COLO829 (cell line): ENCODE results near the gene RFTN1.

Experiments used
- DNase-seq: peaks from one replicate; pipeline ENCODE4 v3.0.0; 2012; ENCODE audit warnings: low spot score

RFTN1 gene

DNA sequence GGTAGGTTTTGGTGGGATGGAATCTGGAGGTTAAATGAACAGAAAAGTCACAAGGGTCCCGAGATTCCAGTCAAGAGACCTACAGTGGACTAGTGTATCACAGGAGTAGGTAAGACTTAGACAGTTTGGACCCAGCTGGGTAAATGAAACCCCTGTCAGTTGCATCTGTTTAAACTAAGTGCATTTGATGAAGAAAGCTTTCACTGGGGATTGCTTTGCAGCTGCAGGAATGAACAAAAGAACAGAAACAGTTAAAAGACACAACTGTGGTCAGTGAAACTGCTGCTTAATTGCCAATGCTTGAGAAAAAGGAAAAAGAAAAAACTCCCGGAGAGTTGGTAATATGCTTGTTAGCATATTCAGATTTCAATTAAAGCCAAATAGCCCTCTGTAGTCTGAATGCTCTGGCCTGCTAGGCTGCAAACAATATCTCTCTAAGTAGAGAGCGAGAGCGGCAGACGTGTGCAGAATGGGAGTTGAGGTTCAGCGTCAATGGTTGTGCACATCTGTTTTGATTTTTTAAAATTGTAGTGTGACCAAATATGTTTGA lies 211.3 kb downstream of the RFTN1 start:
- DNase-seq = no peak

DNA sequence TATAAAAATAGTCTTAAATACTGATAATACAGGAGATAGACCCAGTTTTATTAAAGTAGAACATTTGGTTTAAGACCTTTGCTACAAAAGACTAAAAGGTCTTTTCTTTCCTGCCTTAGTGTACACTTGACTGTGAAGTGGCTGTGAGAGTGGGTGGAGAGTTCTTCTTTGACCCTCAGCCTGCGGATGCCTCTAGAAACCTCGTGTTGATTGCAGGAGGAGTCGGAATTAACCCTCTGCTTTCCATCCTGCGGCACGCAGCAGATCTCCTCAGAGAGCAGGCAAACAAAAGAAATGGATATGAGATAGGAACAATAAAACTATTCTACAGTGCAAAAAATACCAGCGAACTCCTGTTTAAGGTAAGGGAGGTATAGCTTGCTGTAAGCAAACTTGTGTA lies 212.0 kb downstream of the RFTN1 start:
- no peak for DNase-seq

DNA sequence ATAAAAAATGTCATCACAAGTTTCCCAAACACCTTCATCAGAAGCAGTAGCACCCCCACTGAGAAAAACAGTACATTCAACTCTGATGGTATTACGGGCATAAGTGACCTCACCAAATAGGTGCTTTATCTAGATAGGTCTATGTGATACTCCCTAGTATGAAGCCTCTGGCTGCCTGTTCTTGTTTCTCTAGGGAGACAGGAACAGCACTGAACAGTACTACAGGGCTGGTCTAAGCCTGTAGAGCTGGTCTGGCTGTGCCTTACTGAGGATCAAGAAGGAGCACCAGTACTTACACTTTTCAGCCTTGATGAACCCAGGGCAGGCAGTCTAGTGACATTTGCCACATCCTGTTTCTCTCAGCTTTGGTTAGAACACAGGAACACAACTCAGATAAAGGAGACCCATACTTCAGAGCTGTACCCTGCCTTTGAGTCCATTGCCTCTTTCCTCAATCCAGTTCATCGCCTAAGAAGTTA lies 212.6 kb downstream of the RFTN1 start:
- DNase-seq = no peak

DNA sequence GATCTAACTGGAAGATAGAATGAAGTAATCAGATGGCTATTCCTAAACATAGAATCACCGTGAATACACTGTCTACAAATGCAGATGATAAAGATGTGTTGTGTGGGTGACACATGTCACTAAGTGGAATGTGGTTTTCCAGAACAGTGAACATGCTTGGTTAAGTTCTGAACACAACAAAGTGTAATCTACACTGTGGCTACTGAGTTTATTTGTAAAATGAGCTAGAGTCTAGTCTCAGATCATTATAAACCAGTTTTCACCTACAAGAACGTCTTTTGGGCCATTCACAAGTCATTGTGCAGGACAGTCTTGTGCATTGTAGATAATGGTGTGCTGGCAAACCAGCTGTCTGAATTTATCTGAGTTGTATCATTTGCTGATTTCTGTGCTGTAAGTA lies 213.2 kb downstream of the RFTN1 start:
- DNase-seq = no peak

DNA sequence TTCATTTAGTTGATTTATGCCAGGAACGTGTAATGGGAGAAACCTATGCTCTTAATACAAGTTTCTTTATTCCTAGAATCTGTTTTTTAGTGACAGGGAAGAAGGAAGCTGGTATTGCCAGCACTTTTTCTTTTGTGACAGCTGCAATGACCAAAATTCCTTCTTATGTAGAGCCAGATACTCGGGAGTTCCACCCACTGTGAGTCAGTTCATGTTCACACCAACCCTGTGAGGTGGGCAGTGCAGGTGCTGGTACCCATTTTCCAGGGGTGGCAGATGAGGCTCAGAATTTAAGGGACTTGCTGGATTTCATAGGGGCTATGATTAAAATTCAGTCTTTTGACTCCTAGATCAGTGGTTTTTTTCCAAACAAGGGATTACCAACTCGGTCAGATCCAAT lies 213.8 kb downstream of the RFTN1 start:
- no peak for DNase-seq

DNA sequence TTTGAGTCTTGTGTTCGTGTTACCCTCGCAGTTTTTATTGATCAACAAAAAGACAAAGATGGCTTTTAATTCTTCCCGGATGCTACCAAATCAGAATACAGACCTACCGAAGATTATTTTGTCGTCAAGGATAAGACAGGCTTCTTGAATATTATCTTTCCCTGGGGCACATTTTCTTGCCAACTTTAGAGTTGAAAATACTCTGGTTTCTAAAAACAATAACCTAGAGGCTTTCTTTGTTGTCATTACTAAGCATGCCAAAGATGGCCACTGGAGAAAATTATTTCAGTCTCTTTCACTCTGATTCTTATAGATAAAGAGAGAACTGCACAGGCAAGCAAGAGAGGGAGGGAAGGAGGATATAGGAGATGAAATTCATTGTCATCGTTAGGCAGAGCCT lies 214.6 kb downstream of the RFTN1 start:
- no peak for DNase-seq

DNA sequence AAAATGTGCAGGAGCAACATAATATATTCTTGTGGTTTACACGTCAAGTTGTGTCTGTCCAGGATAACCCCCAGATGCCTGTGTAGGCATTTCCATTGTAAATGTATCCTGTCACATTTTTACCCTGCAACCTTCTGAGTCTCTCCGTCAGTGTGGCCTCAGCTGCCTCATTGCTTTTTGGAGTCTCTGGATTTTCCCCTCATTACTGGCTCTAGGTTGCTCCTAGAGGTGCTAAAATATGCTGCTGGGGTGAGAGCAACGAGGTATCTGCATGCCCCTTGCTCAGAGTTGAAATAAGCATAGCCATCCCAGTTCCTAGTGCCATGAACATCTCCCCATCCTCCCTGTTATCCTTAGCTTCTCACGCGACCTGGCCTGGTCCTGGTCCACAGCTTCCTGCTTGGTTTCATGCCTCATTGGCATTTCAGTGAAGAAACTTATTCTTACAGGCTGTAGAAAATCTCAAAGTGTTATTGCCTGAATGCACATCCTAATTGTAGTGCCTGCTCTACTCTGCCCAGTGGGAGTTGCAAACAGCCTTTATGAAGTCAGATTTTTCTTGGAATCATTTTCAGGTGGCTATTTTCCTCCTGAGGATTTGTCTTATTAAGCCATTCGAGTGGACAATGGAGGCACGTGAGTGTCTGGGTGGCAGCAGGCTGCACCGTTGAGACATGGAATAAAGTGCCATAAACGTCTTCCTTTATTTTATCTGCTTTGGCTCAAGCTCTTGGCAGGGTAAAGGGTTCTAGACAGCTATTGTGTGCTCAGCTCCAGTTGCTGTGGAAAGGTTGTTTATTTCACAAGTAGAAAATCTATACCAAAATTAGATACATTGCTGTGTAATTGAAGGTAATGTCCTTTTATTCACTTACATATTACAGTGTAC lies 215.3 kb downstream of the RFTN1 start:
- DNase-seq = no peak

DNA sequence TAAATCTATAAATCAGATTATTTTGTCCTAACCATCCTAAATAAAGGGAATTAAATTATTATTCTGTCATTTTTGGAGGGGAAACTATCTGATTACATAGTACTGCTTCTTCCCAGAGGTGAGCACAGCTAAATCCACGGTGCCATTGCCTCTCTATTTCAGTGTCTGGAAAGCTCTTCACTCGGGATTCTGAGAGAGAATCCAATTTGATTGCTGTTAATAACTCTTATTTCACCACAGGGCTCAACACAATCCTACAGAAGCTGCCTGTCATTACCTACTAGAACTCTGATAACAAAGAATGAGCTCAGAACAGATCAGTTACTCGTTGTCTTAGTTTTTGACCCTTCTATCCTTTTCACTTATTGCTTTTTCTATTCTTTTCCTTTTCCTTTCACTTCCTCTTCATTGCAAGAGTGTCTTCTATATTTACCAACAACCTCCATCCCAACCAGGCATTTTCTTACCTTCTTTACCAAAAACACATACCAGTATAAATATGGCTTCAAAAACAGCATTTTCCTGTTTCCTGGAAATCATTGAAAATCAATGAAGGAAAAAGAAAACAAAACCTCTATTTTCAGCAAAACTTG lies 218.1 kb downstream of the RFTN1 start:
- no peak for DNase-seq

DNA sequence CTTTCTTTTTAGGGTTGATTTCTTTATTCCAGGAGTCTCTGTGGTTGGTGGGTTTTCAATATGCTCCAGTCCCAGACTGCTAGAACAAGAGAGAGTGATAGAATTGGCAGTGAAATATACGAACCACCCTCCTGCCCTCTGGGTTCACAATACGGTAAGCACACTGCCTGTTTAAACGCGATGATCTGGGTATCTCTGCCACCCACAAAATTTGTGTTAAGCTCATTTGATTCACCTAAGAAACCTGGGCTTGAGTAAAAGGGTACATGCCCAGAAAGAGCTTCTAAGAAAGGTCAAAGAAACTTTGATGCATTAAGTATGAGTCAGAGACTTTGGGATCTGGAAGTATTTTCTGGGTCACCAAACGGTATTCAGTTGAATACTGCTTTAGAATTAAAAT lies 218.7 kb downstream of the RFTN1 start:
- DNase-seq = no peak

DNA sequence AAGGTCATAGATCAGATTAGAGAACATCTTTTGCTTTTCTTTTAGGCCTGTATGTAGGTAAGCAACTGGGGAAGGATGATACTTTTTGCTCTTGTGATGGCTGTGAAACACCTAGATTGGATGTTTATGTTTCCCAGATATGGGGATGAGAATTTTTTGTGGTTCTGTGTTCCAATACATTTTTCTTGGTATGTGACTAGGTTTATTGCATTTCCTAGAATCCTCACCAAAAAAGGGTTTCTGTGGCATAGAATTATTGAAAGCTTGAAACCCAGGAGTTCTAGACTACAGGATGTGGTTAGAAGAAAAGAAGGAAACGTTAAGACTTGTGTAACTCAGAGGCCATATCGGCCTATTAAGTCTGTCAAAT lies 222.7 kb downstream of the RFTN1 start:
- no peak for DNase-seq

DNA sequence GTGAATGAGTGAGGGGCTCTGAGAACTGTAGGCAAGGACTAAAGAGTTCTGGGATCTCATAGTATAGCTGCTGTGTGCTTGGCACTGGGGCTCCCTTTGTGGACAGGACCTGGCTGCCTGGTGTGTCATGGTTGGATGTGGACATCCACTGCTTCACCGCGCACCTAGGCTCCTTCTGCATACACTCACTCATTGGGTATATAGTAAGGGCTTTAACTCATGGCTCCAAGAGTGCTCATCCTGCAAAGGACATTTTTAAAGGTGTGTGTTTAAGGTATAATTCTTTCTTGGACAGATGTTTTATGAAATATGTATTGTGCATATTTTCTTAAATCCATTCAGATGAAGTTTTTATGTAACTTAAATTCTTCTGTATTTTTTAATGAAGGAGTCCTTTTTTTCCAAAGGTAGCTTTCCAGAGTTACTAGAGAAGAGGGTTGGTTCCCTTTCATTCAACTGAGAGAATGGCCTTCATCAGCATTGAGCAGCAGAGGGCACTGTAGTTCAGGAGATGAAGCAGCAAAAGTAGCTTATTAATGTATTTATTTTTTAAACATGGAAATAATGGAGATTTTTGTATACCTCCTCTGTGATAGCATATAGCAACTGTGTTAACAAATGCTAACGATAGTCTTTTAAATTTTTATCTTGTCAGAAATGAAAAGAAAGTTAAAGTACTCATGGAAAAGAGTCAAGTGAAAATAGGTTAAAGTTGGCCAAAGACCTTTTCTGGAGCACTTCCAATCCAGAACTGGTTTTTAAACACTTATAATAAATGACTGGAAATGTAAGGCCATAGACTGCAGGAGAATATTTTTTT lies 223.3 kb downstream of the RFTN1 start:
- peak; percentile 21 for DNase-seq

DNA sequence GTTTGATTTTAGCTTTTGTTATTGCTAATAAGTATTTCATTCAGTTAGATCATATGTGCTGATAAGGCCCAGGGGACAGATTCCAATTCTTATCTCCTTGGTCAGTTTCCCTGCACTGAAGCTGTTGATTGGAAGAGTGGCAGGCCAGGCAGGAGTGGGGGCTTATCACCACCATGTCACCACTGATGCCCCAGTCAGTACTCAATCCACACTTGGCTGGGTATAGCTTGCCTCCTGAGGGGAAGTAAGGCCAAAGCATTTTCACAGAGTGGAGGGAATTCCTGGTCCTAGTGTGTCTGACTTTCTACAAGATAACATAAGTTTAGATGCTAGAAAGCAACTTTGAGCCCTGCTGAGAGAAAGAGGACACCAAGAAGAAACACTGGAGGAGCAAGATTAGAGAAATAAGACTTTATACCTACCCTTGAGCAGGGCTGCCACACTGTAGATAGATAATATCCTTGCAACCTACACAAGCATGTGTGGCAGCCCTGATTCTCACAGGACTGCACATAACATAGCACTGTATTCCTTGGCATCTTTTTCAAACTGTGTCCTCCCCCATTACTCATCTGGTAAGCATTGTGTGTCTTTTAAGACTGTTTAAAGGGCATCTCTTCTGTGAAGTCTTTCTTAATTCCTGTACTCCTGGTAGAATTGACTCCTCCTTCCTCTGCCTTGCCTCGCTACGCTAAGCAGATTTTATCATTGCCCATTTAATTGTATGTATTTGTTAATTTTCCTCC lies 224.2 kb downstream of the RFTN1 start:
- no peak for DNase-seq

DNA sequence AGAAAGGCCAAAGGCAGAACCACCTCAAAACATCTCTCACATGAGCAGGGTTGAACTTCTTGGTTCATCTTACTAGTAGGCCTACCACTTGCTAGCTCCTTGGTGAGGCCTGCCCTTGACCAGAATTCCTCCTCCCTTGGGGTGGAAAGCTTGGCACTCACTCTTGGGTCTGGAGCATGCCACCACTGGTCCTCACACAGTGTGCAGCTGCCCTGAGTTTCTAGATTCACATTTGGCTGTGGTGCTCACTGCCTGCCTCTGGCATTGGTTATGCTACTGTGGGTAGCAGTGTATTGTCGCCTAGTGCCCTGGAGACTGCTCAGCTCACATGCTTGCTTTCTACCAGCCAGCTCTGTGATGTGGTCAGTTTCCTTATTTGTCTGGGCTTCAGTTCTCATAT lies 224.8 kb downstream of the RFTN1 start:
- no peak for DNase-seq

DNA sequence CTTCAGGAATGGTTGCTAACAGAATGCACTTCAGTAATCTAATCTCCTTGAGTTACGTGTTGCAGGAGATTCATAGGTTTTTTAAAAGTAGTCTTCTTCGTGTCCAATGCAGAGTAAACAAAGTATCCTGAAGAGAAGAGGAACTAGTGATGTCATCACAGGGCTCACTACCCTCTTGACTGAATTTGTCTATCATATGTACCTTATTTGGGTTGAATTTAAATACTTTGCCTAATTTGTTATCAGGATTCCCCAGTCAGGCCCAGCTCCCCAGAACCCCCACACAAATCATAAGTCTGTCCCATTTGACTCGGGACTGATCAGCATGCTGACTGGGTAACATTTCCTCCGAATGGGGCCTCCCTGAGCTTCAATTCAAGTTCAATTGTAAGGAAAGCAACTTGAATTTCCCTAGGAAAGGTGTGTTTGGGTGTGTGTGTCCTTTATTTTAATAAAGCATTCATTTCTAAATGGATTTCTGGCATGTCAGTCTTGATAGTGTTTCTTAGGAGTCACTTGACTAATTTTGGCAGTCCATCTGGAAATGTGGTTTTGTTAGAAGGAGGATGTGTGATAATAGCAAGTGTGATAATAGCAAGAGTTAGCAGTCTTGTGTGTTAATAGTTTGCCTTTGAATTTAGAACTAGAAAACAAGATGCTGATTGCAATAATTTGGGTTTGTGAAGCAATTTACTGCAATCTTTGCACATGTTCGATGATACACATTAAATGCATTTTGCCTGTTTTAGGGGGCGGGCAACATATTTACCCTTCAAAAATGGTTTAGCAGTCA lies 226.6 kb downstream of the RFTN1 start:
- DNase-seq = no peak

DNA sequence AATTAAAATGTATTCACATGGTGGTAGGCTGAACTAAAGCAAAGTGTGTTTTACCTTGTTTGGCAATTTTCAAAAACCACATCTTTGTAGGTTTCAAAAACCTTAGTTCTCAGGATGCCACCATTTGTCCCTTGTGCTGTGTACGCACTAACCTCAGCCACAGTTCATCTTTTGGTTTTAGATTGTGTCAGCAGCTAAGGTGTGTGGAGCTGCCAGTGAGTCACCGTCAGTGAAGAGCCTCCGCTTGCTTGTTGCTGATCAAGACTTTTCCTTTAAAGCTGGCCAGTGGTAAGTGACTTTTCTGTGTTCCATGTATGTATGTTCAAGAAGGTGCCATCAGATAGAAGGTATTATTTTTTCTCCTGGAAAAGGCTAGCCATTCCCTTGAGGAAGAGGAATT lies 227.3 kb downstream of the RFTN1 start:
- DNase-seq = no peak

DNA sequence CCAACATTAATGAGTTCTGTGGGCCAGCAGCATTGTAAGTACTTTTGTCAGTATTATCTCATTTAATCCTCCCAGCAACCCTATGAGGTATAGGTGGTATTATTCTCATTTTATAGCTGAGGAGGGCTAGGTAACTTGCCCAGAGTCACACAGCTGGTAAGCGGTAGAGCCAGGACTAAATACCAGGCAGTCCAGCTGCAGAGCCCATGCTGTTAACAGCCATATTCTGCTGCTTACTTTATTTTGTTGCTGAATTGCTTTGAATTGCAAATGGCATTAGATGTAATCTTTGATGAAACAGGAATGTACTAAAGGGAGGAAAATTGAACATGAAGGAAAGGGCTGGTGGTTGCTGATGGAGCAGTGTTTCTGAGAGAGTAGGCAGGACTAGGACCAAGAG lies 228.9 kb downstream of the RFTN1 start:
- no peak for DNase-seq

DNA sequence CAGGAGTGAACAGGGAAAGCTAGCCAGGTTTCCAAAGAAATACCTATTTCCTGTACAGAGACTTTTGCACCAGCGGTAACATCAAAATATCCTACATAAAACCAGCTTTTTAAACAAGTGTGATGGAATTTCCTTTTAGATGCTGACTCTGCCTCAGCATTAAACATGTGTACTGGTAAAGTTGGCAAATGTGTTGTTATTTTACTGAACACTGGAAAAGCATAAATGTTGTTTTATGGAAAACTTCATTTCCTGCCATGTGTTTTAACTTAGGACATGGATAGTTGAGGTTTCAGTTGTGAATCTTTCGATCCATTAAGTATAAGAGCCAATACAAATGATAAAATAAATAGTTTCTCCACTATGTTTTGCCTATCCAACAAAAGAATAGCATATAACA lies 232.8 kb downstream of the RFTN1 start:
- no peak for DNase-seq

DNA sequence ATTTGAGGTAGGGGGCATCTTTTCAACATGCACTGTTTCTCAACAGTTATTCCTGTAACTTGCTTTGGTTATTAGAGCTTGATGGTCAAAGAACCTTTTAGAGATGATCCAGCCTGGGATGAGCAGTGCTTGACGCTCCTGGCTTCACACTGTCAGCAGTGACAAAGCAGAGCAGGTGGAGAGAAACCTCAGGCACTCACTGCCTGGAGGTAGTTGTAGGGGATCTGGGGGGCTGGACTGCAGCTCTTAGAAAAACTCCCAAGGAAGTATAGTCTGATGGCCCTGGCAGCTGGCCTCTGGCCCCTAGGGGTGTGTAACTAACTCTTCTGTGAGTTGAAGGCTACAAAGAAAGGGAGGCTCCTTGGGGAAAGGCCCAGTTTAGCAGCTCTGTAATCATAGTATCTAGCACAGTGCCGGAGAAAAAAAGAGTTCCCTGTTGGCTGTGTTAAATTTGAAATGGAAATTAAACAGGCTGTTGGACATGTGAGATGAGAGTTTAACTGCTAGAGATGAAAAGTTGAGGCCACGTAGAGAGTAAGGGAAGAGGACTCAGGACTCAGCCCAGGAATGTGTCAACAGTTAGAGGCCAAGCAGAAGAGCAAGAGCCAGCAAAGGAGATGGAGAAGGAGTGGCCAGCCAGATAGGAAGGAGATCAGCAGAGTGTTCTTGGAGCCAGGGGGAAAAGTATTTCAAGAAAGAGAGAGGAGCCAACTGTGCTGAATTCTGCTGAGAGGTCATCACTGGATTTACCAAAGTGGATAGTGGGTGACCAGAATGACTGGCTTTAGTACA lies 234.3 kb downstream of the RFTN1 start:
- no peak for DNase-seq

DNA sequence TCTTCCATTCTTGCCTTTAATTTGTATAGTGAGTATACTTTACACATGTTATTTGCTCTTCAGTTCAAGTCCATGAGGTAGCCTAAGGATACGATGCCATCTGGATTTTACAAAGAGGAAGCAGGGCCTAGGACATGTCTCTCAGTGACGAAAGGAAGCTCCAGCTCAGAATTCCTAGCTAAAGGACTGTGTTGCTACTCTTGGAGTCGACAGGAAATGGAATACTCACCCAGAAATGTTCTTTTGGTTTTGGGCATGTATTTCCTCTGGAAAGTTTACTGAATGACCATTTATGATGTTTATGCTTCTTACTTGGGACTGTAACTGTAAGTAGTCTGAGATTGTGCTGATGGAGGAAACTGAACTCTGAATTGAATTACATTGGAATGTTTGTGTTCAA lies 236.0 kb downstream of the RFTN1 start:
- DNase-seq = no peak

DNA sequence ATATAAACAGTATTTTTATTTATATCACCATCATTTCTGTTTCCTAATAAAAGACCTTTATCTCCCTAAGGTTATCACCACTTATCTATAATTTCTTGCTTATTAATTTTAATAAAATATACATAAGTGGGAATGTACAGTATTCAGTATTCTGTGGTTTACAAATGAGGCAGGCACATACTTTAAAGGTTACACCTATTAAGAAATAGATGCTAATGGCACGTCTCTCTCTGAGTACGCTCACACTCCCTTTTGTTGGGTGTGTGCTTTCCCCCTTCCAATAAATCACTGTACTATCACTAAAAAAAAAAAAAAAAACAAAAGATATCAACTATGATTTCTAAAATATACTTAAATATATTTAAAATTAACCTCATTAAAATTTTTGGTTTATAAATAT lies 239.6 kb downstream of the RFTN1 start:
- DNase-seq = no peak
